K562 (cell line): Measurements from ENCODE around the gene AFF3. TPM values are rescaled to one million over a fixed set of nuclear protein-coding genes. Genes with fewer than 3 reads are reported as not detected.

Experiments
- DMBX1 ChIP-seq: fragments of 250-450 bp; sonication (Bioruptor Pico); IDR thresholded peaks from 2 replicates; pipeline ENCODE4 v1.8.0; 2022; ENCODE audit warnings: inconsistent platforms, mild to moderate bottlenecking, moderate library complexity, borderline replicate concordance
- FOSL1 ChIP-seq: fragments of 200-800 bp; sonication (Bioruptor generic); conservative IDR thresholded peaks from 2 replicates; pipeline ENCODE4 v1.6.1; 2016; ENCODE audit warnings: missing genetic modification characterization, missing compliant biosample characterization
- MGA ChIP-seq: fragments of 450-650 bp; IDR thresholded peaks from 2 replicates; pipeline ENCODE4 v1.6.1; 2016; ENCODE audit warnings: mild to moderate bottlenecking, moderate library complexity
- NR2C1 ChIP-seq, 2 experiments: fragments of 450-650 bp; IDR thresholded peaks; 2 replicates each; pipeline ENCODE4 v1.6.1; 2017; ENCODE audit warnings: mild to moderate bottlenecking in 2 of 2, antibody characterized with exemption in 1 of 2, inconsistent platforms in 1 of 2, missing compliant biosample characterization in 1 of 2, missing genetic modification characterization in 1 of 2
- PCBP1 ChIP-seq: fragments of 200-400 bp; formaldehyde crosslinking; IDR thresholded peaks from 2 replicates; pipeline ENCODE4 v1.6.1; 2018; ENCODE audit warnings: mild to moderate bottlenecking, low read depth, low read length; ENCODE audit not compliant: poor library complexity, severe bottlenecking
- TCF3 ChIP-seq: sonication (generic); formaldehyde crosslinking; IDR thresholded peaks from 2 replicates; pipeline ENCODE4 v1.4.0; 2020; ENCODE audit warnings: mild to moderate bottlenecking, missing genetic modification reagents
- USF2 ChIP-seq: sonication (generic); formaldehyde crosslinking; IDR thresholded peaks from 2 replicates; pipeline ENCODE4 v1.5.0; 2020; ENCODE audit warnings: missing genetic modification reagents
- ZNF639 ChIP-seq, 2 experiments: fragments of 200-800 bp in 1 of 2; sonication (Bioruptor generic) in 1 of 2; sonication (generic) in 1 of 2; formaldehyde crosslinking in 1 of 2; IDR thresholded peaks in 1 of 2; conservative IDR thresholded peaks in 1 of 2; 2 replicates each; pipeline versions ENCODE4 v1.5.0 to v1.6.1; 2016 to 2020; ENCODE audit warnings: missing compliant biosample characterization in 1 of 2, missing genetic modification characterization in 1 of 2, missing genetic modification reagents in 1 of 2
- polyA plus RNA-seq, 8 experiments: library from polyadenylated mRNA; depleted of rRNA in 4 of 8; stranded (reverse) in 5 of 8; unstranded in 3 of 8; fragments of >200 nt; fragmentation: Nextera tagmentation in 2 of 8; fragmentation: Illumina TruSeq in 1 of 8; extraction: Ambion mirVana in 2 of 8; extraction: Trizol in 1 of 8; gene quantifications; 2 replicates each; pipeline versions ENCODE4 v1.2.1 to v1.2.3, GENCODE V29; 2011 to 2014; ENCODE audit warnings: inconsistent platforms in 1 of 8, missing spikeins in 1 of 8
- total RNA-seq, 7 experiments: library from RNA; depleted of rRNA in 6 of 7; stranded (reverse); fragments of >200 nt in 6 of 7; fragmentation: Illumina TruSeq in 2 of 7; extraction: Trizol in 2 of 7; gene quantifications; 2 replicates each; pipeline versions ENCODE4 v1.2.1 to v1.2.3, GENCODE V29; 2011 to 2021; ENCODE audit warnings: low replicate concordance in 1 of 7

The AFF3 gene
- total and polyA plus RNA-seq, 9 of the 15 experiments (the other 6 are each of a cell fraction or from before 2014, with no cell fraction given) = 0.02 to 0.11 TPM; not detected in 7

GRCh38 chr2:99636144-99637034, 506.0 kb downstream of the AFF3 start (continued):
- TF ChIP-seq MGA (peak; percentile 46; the same call in 1 of the 2 replicates), FOSL1 (0 out of 2 replicates have a peak, but pooled peaks have one; percentile 27), ZNF639 (CRISPR knock-in tag; conservative IDR thresholded peaks at IDR 0.05 in 1 of 2, IDR thresholded peaks at IDR 0.05 in 1 of 2) (peak in 1 of 2 experiments; percentile 30; a peak in 1 of 4 replicates), PCBP1 (no peak), TCF3 (CRISPR knock-in tag) (peak; percentile 77), USF2 (CRISPR knock-in tag) (no peak), NR2C1 (IDR thresholded peaks at IDR 0.05) (no peak), NR2C1 (tag; IDR thresholded peaks at IDR 0.05) (peak; percentile 61; the same call in 1 of the 2 replicates), DMBX1 (CRISPR knock-in tag) (peak; percentile 69; the same call in 1 of the 2 replicates)
